SK-N-SH (cell line): ENCODE results near the gene USP13. TPM values are rescaled to one million over a fixed set of nuclear protein-coding genes. Genes with fewer than 3 reads are reported as not detected.
A peak's percentile ranks its signal among the peaks of the same experiment; 100 is the strongest.

Experiments used
- CTCF ChIA-PET: fragments of 300-600, 350-600 bp; formaldehyde crosslinking; extraction: SDS; loops from one replicate; lab custom pipeline; 2021; lab: Yijun Ruan, JAX
- POLR2A ChIA-PET: fragments of 350-600 bp; sonication (Branson Sonifier 250); formaldehyde crosslinking; extraction: SDS; loops from one replicate; lab custom pipeline; 2020; ENCODE audit warnings: antibody characterized with exemption, inconsistent platforms; lab: Yijun Ruan, JAX
- DNase-seq: peaks from one replicate; pipeline ENCODE4 v3.0.0; 2012
- H2AFZ ChIP-seq: fragments of 200-600 bp; sonication (generic); 2 replicates; pipeline ENCODE4 v1.8.1; 2016; ENCODE audit warnings: antibody characterized with exemption, mild to moderate bottlenecking, low read depth
- H3F3A ChIP-seq: fragments of 200-600 bp; sonication (generic); replicated peaks from 2 replicates; pipeline ENCODE3; 2016; ENCODE audit warnings: antibody characterized with exemption, mild to moderate bottlenecking; ENCODE audit not compliant: insufficient read depth
- H3K27ac ChIP-seq, 2 experiments: fragments of 200-500 bp in 1 of 2; fragments of 200-600 bp in 1 of 2; sonication (Bioruptor generic) in 1 of 2; sonication (generic), shearing (Covaris generic) in 1 of 2; 2 replicates each; pipeline versions ENCODE4 v1.5.1 to v1.6.1; 2014 to 2016; ENCODE audit warnings: low read depth in 2 of 2, inconsistent platforms in 1 of 2, low read length in 1 of 2, mild to moderate bottlenecking in 1 of 2, mixed read lengths in 1 of 2
- H3K27me3 ChIP-seq: fragments of 200-600 bp; sonication (generic), shearing (Covaris generic); 2 replicates; pipeline ENCODE4 v1.6.1; 2016; ENCODE audit warnings: mixed run types; ENCODE audit not compliant: insufficient read depth
- H3K36me3 ChIP-seq, 2 experiments: fragments of 200-500 bp in 1 of 2; fragments of 200-600 bp in 1 of 2; sonication (Bioruptor generic) in 1 of 2; sonication (generic) in 1 of 2; replicated peaks in 1 of 2; 2 replicates each; pipeline versions ENCODE3 to v1.5.1; 2014 to 2016; ENCODE audit warnings: low read length in 1 of 2, mild to moderate bottlenecking in 1 of 2; ENCODE audit not compliant: insufficient read depth in 2 of 2, control insufficient read depth in 1 of 2
- H3K4me1 ChIP-seq, 2 experiments: fragments of 200-500 bp in 1 of 2; fragments of 200-600 bp in 1 of 2; sonication (Bioruptor generic) in 1 of 2; sonication (generic), shearing (Covaris generic) in 1 of 2; 2 replicates each; pipeline versions ENCODE4 v1.5.1 to v1.6.1; 2014 to 2016; ENCODE audit warnings: low read depth in 1 of 2, low read length in 1 of 2, mixed run types in 1 of 2; ENCODE audit not compliant: insufficient read depth in 2 of 2, control insufficient read depth in 1 of 2
- H3K4me2 ChIP-seq: fragments of 200-600 bp; sonication (generic), shearing (Covaris generic); 2 replicates; pipeline ENCODE4 v1.6.1; 2017; ENCODE audit warnings: mixed run types
- H3K4me3 ChIP-seq, 2 experiments: fragments of 200-500 bp in 1 of 2; fragments of 200-600 bp in 1 of 2; sonication (Bioruptor generic) in 1 of 2; sonication (generic), shearing (Covaris generic) in 1 of 2; 2 replicates each; pipeline versions ENCODE4 v1.5.1 to v1.8.1; 2014 to 2016; ENCODE audit warnings: low read depth in 2 of 2, inconsistent platforms in 1 of 2, low read length in 1 of 2, mild to moderate bottlenecking in 1 of 2, mixed read lengths in 1 of 2, moderate library complexity in 1 of 2
- H3K79me2 ChIP-seq: fragments of 200-600 bp; sonication (generic); 2 replicates; pipeline ENCODE4 v1.8.1; 2017; ENCODE audit warnings: mild to moderate bottlenecking; ENCODE audit not compliant: insufficient read depth
- H3K9ac ChIP-seq: fragments of 200-600 bp; sonication (generic); 2 replicates; pipeline ENCODE4 v1.6.1; 2017; ENCODE audit warnings: mixed run types
- H3K9me2 ChIP-seq: fragments of 200-600 bp; sonication (generic); 2 replicates; pipeline ENCODE4 v1.6.1; 2017; ENCODE audit warnings: mixed run types
- H3K9me3 ChIP-seq: fragments of 200-600 bp; sonication (generic); 2 replicates; pipeline ENCODE4 v1.6.1; 2017; ENCODE audit warnings: mixed run types, mild to moderate bottlenecking, moderate library complexity
- H4K20me1 ChIP-seq: fragments of 200-600 bp; sonication (generic); 2 replicates; pipeline ENCODE4 v1.6.1; 2017; ENCODE audit warnings: mild to moderate bottlenecking, mixed run types; ENCODE audit not compliant: insufficient read depth
- CTCF ChIP-seq: fragments of 200-600 bp; sonication (generic); IDR thresholded peaks from 2 replicates; pipeline ENCODE4 v1.6.1; 2017; ENCODE audit warnings: antibody characterized with exemption, mild to moderate bottlenecking, moderate library complexity
- ELF1 ChIP-seq: IDR thresholded peaks from 2 replicates; pipeline ENCODE4 v1.4.0; 2012
- EP300 ChIP-seq, 2 experiments: IDR thresholded peaks; 2 replicates each; pipeline versions ENCODE4 v1.4.0 to v1.6.1; 2012; ENCODE audit warnings: borderline replicate concordance in 1 of 2, low read depth in 1 of 2, low read length in 1 of 2
- EZH2phosphoT487 ChIP-seq: fragments of 200-600 bp; sonication (generic); IDR thresholded peaks from 2 replicates; pipeline ENCODE4 v1.6.1; 2017; ENCODE audit warnings: low read depth, mixed run types, mild to moderate bottlenecking, antibody characterized with exemption, moderate library complexity, borderline replicate concordance
- FOSL2 ChIP-seq: IDR thresholded peaks from 2 replicates; pipeline ENCODE4 v1.4.0; 2012; ENCODE audit warnings: low read depth, mild to moderate bottlenecking, moderate library complexity, borderline replicate concordance
- FOXJ3 ChIP-seq: sonication (generic); formaldehyde crosslinking; IDR thresholded peaks from 2 replicates; pipeline ENCODE4 v1.5.1; 2020; ENCODE audit warnings: mild to moderate bottlenecking, missing genetic modification reagents
- FOXM1 ChIP-seq: IDR thresholded peaks from 2 replicates; pipeline ENCODE4 v1.4.0; 2012; ENCODE audit warnings: low read depth, mild to moderate bottlenecking
- GABPA ChIP-seq: IDR thresholded peaks from 2 replicates; pipeline ENCODE4 v1.4.0; 2012; ENCODE audit warnings: low read depth, mild to moderate bottlenecking
- IRF3 ChIP-seq: fragments of 150-350 bp; IDR thresholded peaks from 2 replicates; pipeline ENCODE4 v1.6.1; 2016; ENCODE audit warnings: mild to moderate bottlenecking, low read depth, low read length
- JUND ChIP-seq: IDR thresholded peaks from 2 replicates; pipeline ENCODE4 v1.4.0; 2012
- MAX ChIP-seq: IDR thresholded peaks from 2 replicates; pipeline ENCODE4 v1.4.0; 2012; ENCODE audit warnings: low read depth
- MEF2A ChIP-seq: IDR thresholded peaks from 2 replicates; pipeline ENCODE4 v1.4.0; 2012; ENCODE audit warnings: low read depth, borderline replicate concordance
- NFIC ChIP-seq: IDR thresholded peaks from 2 replicates; pipeline ENCODE4 v1.4.0; 2012; ENCODE audit warnings: borderline replicate concordance
- NRF1 ChIP-seq: IDR thresholded peaks from 2 replicates; pipeline ENCODE4 v1.6.1; 2012; ENCODE audit warnings: low read depth, mild to moderate bottlenecking, low read length
- PBX3 ChIP-seq: IDR thresholded peaks from 2 replicates; pipeline ENCODE4; 2012
- RAD21 ChIP-seq: IDR thresholded peaks from 2 replicates; pipeline ENCODE4 v1.6.1; 2012; ENCODE audit warnings: mild to moderate bottlenecking, low read length
- RCOR1 ChIP-seq: fragments of 150-350 bp; IDR thresholded peaks from 2 replicates; pipeline ENCODE4 v1.6.1; 2017; ENCODE audit warnings: antibody characterized with exemption, low read length
- REST ChIP-seq: IDR thresholded peaks from 2 replicates; pipeline ENCODE4 v1.6.1; 2012; ENCODE audit warnings: mild to moderate bottlenecking, low read depth, low read length, moderate library complexity
- RFX5 ChIP-seq: IDR thresholded peaks from 2 replicates; pipeline ENCODE4 v1.6.1; 2012; ENCODE audit warnings: mild to moderate bottlenecking, improper control_type of control experiment, low read length
- SIN3A ChIP-seq: IDR thresholded peaks from 2 replicates; pipeline ENCODE4 v1.6.1; 2012; ENCODE audit warnings: low read depth, mild to moderate bottlenecking, low read length, moderate library complexity, borderline replicate concordance
- SMC3 ChIP-seq: IDR thresholded peaks from 2 replicates; pipeline ENCODE4 v1.6.1; 2012; ENCODE audit warnings: low read depth, low read length, improper control_type of control experiment
- TAF1 ChIP-seq: IDR thresholded peaks from 2 replicates; pipeline ENCODE4 v1.6.1; 2012; ENCODE audit warnings: low read depth, mild to moderate bottlenecking, low read length, moderate library complexity, borderline replicate concordance
- TCF12 ChIP-seq: IDR thresholded peaks from 2 replicates; pipeline ENCODE4 v1.4.0; 2012
- TEAD4 ChIP-seq: IDR thresholded peaks from 2 replicates; pipeline ENCODE4 v1.4.0; 2012; ENCODE audit warnings: mild to moderate bottlenecking, borderline replicate concordance; ENCODE audit not compliant: insufficient read depth
- YY1 ChIP-seq: IDR thresholded peaks from 2 replicates; pipeline ENCODE4 v1.4.0; 2012; ENCODE audit warnings: low read depth, mild to moderate bottlenecking
- ZBTB33 ChIP-seq: IDR thresholded peaks from 2 replicates; pipeline ENCODE4 v1.4.0; 2012; ENCODE audit warnings: low read depth, borderline replicate concordance
- WGBS: methylation state at CpG from one replicate; pipeline ENCODE4 v1.1.6; 2017; ENCODE audit warnings: low lambda C conversion rate; 5-methylcytosine and 5-hydroxymethylcytosine counted together
- polyA plus RNA-seq, 3 experiments: library from polyadenylated mRNA; depleted of rRNA; stranded (reverse); fragments of >200 nt; gene quantifications; 2 replicates each; pipeline ENCODE4 v1.2.3, GENCODE V29; 2012

USP13 gene
- polyA plus RNA-seq, 1 of the 3 experiments (the other 2 are of a cell fraction) = 8.2 TPM

GRCh38 chr3:179713643-179714090 is 60.8 kb downstream of the USP13 start:
- ChIA-PET POLR2A (no interaction called here), CTCF (no interaction called here)
- no peaks in the 10 kb centered on the region for H3K9me3 ChIP-seq
- peak overlapping the region; percentile 45 for H3K4me2 ChIP-seq
- WGBS = 72% methylated on average over 6 of the region's 6 CpGs
- peaks cover 48% of the 10 kb centered on the region for H3F3A ChIP-seq
- H3K79me2 ChIP-seq = peaks cover 26% of the 10 kb centered on the region
- H3K27ac ChIP-seq = peak overlapping the region in 1 of 2 experiments; percentile 95; a peak in 3 of 4 replicates
- no peaks in the 10 kb centered on the region for H3K27me3 ChIP-seq
- H3K4me1 ChIP-seq = peaks cover 0 to 36% of the 10 kb centered on the region in 2 experiments; a peak in 3 of 4 replicates
- H4K20me1 ChIP-seq = no peaks in the 10 kb centered on the region
- no peaks in the 10 kb centered on the region for H3K9me2 ChIP-seq
- H2AFZ ChIP-seq = no peak overlapping the region
- peaks cover 8 to 18% of the 10 kb centered on the region in 2 experiments for H3K36me3 ChIP-seq
- DNase-seq = no peak
- H3K9ac ChIP-seq = peak overlapping the region; percentile 55
- no peak overlapping the region for H3K4me3 ChIP-seq
- peak in 1 of 2 experiments; percentile 54; a peak in 1 of 4 replicates for TF ChIP-seq EP300 (IDR thresholded peaks at IDR 0.05; ENCODE audit: borderline replicate concordance in 1 of 2, low read depth in 1 of 2, low read length in 1 of 2)
- no peak for TF ChIP-seq RCOR1
- TF ChIP-seq PBX3 = 0 out of 2 replicates have a peak, but pooled peaks have one; percentile 24
- TF ChIP-seq CTCF = no peak
- TF ChIP-seq IRF3 = no peak
- peak; percentile 49; the same call in 1 of the 2 replicates for TF ChIP-seq TEAD4
- TF ChIP-seq FOSL2 = no peak
- no peak for TF ChIP-seq SMC3
- no peak for TF ChIP-seq FOXM1
- TF ChIP-seq NFIC = peak; percentile 32; the same call in 1 of the 2 replicates
- TF ChIP-seq MAX = no peak
- TF ChIP-seq TCF12 = peak; percentile 30; the same call in 1 of the 2 replicates
- no peak for TF ChIP-seq RAD21
- no peak for TF ChIP-seq ELF1
- TF ChIP-seq MEF2A = peak; percentile 93
- no peak for TF ChIP-seq NRF1
- TF ChIP-seq JUND = peak; percentile 43
- TF ChIP-seq SIN3A = no peak
- no peak for TF ChIP-seq FOXJ3 (CRISPR knock-in tag)
- TF ChIP-seq RFX5 = no peak
- no peak for TF ChIP-seq ZBTB33
- TF ChIP-seq EZH2phosphoT487 = no peak
- TF ChIP-seq TAF1 = no peak
- TF ChIP-seq REST = no peak
- no peak for TF ChIP-seq GABPA
- TF ChIP-seq YY1 = no peak
